Keratinocyte (primary cell): Measurements from ENCODE around the gene RND3.

ENCODE experiments used
- EZH2 ChIP-seq: IDR thresholded peaks from one replicate; pipeline ENCODE4 v1.6.1; 2012; ENCODE audit warnings: inconsistent platforms, mild to moderate bottlenecking, low read length, moderate library complexity
- TF ChIP-seq, protein P1 (sequence below), 3 experiments: IDR thresholded peaks in 1 of 3; conservative IDR thresholded peaks in 1 of 3; optimal IDR thresholded peaks in 1 of 3; 2 replicates in 2 of 3; 3 replicates in 1 of 3; pipeline versions ENCODE3 to v1.5.1; 2011; ENCODE audit warnings: low read length in 3 of 3, mild to moderate bottlenecking in 3 of 3, moderate library complexity in 2 of 3, control low read depth in 1 of 3, inconsistent platforms in 1 of 3; ENCODE audit not compliant: insufficient read depth in 2 of 3; ENCODE audit errors: extremely low read depth in 1 of 3

- TF ChIP-seq EZH2, result no peak
- TF ChIP-seq, protein P1, sequence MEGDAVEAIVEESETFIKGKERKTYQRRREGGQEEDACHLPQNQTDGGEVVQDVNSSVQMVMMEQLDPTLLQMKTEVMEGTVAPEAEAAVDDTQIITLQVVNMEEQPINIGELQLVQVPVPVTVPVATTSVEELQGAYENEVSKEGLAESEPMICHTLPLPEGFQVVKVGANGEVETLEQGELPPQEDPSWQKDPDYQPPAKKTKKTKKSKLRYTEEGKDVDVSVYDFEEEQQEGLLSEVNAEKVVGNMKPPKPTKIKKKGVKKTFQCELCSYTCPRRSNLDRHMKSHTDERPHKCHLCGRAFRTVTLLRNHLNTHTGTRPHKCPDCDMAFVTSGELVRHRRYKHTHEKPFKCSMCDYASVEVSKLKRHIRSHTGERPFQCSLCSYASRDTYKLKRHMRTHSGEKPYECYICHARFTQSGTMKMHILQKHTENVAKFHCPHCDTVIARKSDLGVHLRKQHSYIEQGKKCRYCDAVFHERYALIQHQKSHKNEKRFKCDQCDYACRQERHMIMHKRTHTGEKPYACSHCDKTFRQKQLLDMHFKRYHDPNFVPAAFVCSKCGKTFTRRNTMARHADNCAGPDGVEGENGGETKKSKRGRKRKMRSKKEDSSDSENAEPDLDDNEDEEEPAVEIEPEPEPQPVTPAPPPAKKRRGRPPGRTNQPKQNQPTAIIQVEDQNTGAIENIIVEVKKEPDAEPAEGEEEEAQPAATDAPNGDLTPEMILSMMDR (optimal IDR thresholded peaks at IDR 0.05 in 1 of 3, IDR thresholded peaks at IDR 0.05 in 1 of 3, conservative IDR thresholded peaks at IDR 0.05 in 1 of 3; ENCODE audit: extremely low read depth in 1 of 3, insufficient read depth in 2 of 3, low read length in 3 of 3), result no peak
Observed at GRCh38 chr2:150482111-150482510, 5.4 kb downstream of the RND3 start.
